GM11168 (cell line): Measurements from ENCODE around the gene SUGCT.

Source experiments
- in situ Hi-C: fragments of 300-500 bp; cut with MboI; formaldehyde crosslinking; loops from one replicate; pipeline ENCODE4 v1.12.0; 2022; ENCODE audit warnings: low sequenced_read_pairs; ENCODE audit not compliant: unreplicated experiment

The SUGCT gene

DNA sequence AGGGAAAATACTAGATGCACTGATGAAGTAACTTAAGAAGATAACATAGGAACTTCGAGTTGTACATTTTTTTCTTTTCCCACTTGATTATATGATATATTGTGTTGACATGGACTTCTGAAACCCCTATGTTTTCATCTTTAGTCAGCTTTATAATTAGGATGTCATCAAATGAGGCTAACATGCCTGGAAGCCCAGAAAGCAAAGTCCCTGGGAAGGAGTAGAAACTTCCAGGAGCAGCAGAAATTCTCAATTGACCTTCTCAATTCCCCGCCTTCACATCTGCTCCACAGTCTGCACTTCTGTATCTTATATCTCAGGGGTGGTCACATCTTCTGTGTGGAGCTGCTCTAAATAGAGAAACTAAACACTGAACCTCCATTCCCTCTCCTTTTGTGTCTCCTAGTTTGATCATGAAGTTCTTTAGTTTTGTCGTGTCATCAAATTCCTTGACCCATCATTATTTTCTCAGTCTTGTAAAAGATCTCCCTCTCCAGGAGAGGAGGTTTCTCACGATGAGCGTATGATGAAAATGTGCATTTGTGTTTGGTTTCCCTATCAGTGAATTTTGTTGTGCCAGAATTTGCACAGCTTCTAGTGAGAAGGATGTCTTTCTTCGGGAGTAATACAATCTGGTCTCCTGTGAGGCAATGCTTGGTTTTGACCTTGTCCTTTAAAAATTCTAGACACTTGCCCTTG is 303.3 kb downstream of the SUGCT start:
- in situ Hi-C loops, result no loop called here

DNA sequence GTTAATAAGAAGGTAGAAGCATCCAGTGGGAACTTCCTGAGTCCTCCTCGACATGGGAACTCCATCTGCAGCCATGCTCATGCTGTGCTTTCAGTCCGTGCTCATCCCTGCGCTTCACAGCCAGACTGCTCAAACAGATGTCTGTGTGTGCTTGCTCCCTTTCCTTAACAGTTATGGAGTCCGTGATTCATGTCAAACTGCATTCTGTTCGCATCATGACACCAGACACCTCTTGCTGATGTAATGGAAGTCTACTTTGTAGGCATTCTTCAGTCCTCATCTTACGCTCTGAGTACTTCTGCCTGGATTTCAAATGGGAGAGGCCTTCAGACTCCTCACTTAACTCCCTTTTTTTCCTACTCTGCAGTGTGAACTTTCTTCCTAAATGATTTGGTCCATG is 304.9 kb downstream of the SUGCT start:
- in situ Hi-C loops, result no loop called here

GRCh38 chr7:40447345-40447744 is 312.5 kb downstream of the SUGCT start:
- in situ Hi-C loops, result no loop called here

DNA sequence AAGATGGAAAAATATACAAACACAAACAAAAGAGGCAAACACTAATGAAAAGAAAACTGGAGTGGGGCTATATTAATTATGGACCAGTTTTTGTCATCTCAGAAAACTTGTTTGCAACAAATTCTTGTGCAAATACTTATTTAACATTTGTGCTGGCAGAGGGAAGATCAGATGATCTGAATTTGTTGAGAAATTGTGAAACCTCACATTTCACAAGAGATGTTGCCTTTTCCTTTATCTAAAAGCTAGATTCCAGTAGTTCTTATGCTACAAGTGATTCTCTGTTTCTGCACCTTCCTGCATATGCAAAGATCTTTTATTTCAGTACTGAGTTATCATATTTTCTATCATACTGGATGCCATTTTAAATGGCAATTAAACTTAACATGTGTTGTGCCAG is 320.7 kb downstream of the SUGCT start:
- in situ Hi-C loops, result no loop called here

DNA sequence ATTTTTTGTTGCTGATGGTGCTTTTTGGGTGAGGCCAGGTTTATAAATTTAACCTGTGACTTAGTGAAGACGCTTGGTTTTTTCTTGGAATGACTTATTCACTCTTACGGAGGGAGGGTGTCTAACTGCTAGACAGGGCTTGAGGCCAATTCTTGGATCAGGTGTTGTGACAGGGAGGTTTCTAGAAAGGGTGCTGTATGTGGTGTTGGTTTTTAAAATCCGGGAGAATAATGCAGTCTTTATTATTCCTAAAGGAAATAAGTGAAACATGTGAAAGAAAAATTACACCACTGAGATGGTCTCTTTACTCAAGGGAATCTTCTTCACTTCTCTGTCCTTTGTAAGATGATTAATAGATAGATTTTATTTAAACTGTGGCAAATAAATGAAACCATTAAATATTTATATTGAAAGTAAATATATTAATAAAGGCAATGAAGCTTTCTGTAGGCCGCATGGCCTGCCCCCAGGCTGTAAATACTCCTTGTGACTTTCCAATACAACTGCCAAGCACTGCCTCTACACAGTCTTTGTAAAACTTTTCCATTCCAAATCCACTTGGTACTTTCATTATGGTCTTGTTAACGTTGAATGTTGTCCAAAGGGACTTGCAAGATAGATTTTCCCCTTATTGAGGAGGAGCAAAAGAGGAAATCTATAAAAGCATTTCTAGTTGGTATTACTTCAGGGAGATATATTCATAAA is 323.1 kb downstream of the SUGCT start:
- in situ Hi-C loops, result no loop called here

DNA sequence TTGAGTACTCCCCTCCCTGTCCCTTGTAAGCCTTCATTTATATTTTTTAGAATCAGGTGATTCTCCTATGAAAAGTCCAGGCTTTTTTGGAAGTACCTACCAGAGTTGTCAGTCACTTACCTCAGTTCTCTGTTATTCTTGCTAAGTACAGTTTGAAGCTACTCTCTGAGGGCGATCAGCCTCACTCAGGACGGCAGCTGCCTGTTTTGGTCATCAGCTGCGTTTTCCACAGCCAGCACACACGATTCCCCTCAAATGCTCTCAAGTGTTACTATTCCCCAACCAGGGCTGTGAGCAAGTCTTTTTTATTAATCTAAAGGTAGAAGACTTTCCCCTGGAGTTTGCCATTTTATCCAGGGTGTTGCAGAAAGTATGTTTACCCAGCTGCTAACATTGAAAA is 328.6 kb downstream of the SUGCT start:
- in situ Hi-C loops, result no loop called here

GRCh38 chr7:40468891-40469864 is 334.4 kb downstream of the SUGCT start:
- in situ Hi-C loops, result no loop called here

DNA sequence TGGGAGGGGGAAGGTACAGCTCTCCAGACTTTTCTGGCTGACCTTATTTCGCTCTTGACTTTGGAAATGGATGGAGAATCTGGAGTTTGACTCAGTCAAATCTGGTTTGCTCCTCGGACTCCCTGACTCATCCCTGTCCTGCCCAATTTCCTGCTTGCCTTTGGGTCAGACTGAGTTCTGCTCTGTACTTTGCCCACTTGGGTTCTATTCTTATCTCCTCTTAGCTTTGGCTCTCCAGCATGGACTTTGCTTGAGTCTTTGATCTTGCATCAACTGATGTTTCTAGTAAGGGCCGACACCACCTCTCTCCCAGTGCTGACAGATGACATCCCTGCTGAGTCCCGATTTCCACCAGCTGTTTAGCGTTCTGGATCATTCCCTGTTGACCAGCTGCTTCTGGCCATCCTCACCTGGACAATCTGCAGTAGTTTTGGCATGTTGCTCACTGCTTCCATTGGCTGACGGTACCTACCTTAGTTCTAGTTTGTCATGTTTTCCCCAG is 335.3 kb downstream of the SUGCT start:
- in situ Hi-C loops, result no loop called here

DNA sequence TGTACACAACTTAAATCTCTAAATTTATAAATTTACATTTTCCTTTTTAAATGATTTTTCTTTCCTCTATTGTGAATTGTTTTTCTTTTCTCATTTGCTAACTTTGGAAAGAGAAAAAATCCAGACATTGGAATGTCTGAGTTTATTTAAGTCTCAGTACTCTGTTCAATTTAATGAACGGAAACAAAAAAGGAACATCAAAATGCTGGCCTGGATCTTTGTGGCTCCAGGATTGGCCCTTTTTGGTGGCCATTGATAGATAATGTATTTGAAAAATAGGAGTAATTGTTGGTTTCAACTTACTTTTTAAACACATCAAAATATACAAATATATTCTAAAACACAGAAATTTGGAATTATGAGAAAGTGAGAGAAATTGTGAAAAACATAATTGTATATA is 336.0 kb downstream of the SUGCT start:
- in situ Hi-C loops, result no loop called here

- in situ Hi-C loops, result no loop called here
Measured at GRCh38 chr7:40471891-40472290, 337.1 kb downstream of the SUGCT start.

GRCh38 chr7:40474790-40475680 is 340.2 kb downstream of the SUGCT start:
- in situ Hi-C loops, result no loop called here

- in situ Hi-C loops, result no loop called here
Measured at GRCh38 chr7:40475681-40475982, 340.8 kb downstream of the SUGCT start.

DNA sequence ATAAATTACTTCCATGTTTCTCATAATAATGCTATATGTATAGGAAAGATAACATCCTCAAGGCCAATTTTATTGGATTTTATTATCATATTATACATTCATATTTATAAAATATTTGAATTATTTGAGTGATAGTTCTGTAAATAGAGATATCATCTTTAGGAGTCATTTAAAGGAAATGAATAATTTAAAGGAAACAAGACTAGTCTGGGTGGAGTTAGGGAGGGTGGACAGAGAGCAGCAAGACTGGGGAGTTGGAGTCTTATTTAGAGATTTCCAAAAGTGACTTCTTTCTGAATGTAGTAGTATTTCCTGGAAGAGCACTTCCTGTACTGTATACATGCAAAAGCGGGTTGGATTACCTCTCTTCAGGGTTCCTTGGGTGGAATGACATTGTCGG is 342.3 kb downstream of the SUGCT start:
- in situ Hi-C loops, result no loop called here

GRCh38 chr7:40482845-40483244 is 348.0 kb downstream of the SUGCT start:
- in situ Hi-C loops, result no loop called here

DNA sequence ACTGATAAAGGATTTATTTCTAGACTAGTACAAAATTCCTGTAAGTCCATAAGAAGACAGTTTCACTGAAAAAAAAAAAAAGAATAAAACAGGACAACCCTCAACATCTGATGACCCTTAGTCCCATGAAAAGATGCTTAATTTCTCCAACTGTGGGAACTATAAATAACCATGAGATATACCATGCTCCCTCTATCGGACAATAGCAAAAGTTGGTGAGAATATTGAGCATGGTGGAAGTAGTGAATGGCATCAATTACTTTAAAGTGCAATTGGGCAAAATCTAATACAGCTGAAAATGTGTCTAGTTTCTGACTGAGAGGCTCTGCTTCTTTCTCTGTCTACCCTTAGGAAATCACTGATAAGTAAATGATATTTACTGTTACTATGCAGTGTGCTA is 348.8 kb downstream of the SUGCT start:
- in situ Hi-C loops, result no loop called here

GRCh38 chr7:40489844-40490602 is 355.2 kb downstream of the SUGCT start:
- in situ Hi-C loops, result no loop called here

GRCh38 chr7:40490603-40490924 is 355.8 kb downstream of the SUGCT start:
- in situ Hi-C loops, result no loop called here

DNA sequence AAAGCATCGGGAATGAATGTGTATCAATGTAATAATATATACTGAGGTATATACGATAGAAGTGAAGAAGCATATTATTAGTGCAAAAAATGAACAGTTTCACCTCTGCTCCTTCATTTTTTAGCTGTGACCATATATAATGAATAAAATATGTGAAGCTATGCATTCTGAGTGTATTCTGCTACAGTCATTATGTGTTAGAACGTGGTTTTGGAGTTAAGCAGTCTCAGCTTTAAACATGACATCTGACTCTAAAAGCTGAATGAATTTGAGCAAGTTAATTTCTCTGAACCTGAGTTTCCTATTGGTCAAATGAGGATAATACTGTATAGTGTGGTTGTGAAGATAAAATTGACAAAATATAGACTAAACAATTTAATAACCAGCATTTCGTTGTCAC is 358.1 kb downstream of the SUGCT start:
- in situ Hi-C loops, result no loop called here

DNA sequence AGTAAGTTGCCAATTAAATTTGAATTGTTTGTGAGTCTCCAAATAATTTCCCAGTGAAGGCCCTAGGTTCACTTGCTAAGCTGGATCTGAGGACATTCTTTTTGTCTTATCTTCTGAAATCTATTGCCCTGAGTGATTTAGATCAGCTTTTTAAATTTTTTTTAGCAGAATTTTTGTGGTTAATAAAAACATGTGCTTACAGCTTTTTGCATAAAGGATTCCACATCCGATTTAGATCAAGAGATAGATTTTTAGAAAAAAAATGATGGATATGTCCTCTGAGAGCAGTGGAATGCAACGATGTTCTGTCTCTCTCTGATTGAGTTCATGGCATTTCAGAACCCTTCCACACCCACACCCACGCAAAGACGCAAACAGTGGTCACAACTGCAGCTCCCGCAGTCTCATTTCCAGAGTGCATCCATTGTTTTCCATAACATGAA is 358.8 kb downstream of the SUGCT start:
- in situ Hi-C loops, result no loop called here
